AG04450 (cell line): ENCODE data around the gene STAMBP. TPM values are rescaled to one million over a fixed set of nuclear protein-coding genes. Genes with fewer than 3 reads are reported as not detected.

Experiments used
- CTCF ChIA-PET: fragments of 300-600, 350-600 bp; formaldehyde crosslinking; extraction: SDS; loops from one replicate; lab custom pipeline; 2022; ENCODE audit warnings: antibody characterized with exemption, inconsistent platforms; lab: Charles Lee
- POLR2A ChIA-PET: fragments of 350-600 bp; formaldehyde crosslinking; extraction: SDS; loops from one replicate; lab custom pipeline; 2021; ENCODE audit warnings: antibody characterized with exemption, inconsistent platforms; lab: Yijun Ruan, JAX
- DNase-seq: peaks from one replicate; pipeline ENCODE4 v3.0.0-alpha.2; 2011; ENCODE audit warnings: low read depth, low spot score
- H3K27ac ChIP-seq: one replicate; pipeline ENCODE4 v1.5.1; 2012; ENCODE audit warnings: low read depth, low read length, control low read depth
- H3K27me3 ChIP-seq: one replicate; pipeline ENCODE4 v1.6.0; 2012; ENCODE audit warnings: low read length; ENCODE audit not compliant: control insufficient read depth, insufficient read depth
- H3K4me3 ChIP-seq: 2 replicates; pipeline ENCODE4 v1.5.1; 2011; ENCODE audit warnings: mild to moderate bottlenecking, low read depth, low read length, control low read depth
- H3K9me3 ChIP-seq: 2 replicates; pipeline ENCODE4 v1.5.1; 2012; ENCODE audit warnings: low read length; ENCODE audit not compliant: control insufficient read depth, insufficient read depth
- polyA plus RNA-seq: library from polyadenylated mRNA; depleted of rRNA; stranded (reverse); fragments of >200 nt; gene quantifications from 2 replicates; pipeline ENCODE4 v1.2.3, GENCODE V29; 2011
- TF ChIP-seq, protein P1 (sequence below): IDR thresholded peaks from 2 replicates; pipeline ENCODE4 v1.5.1; 2011; ENCODE audit warnings: low read depth, low read length, control low read depth, inconsistent platforms

Gene STAMBP
- polyA plus RNA-seq, 1 experiment = 54.5 TPM

DNA sequence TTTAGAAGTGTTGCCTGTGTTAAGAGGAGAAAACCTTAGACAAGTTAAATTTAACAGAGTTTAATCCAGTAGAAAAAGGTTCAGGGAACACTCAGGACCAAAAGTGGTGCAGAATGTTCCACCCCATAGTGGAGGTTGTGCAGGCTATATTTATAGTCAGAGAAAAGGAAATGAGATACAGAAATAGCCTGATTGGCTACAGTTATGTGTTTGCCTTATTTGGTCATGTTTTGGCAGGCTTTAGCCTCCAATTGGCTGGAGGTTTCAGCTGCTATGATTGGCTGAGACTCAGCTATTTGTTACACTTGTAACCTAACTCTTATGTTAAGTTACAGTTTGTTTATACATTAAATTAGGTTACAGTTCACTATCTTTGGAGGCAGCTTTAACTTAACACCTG lies 4.2 kb downstream of the STAMBP start:
- no peak overlapping the region for H3K4me3 ChIP-seq
- no peaks in the 10 kb centered on the region for H3K27me3 ChIP-seq
- no peaks in the 10 kb centered on the region; the same call in 1 of the 2 replicates for H3K9me3 ChIP-seq
- no peak for DNase-seq
- POLR2A ChIA-PET = no interaction called here
- TF ChIP-seq, protein P1, sequence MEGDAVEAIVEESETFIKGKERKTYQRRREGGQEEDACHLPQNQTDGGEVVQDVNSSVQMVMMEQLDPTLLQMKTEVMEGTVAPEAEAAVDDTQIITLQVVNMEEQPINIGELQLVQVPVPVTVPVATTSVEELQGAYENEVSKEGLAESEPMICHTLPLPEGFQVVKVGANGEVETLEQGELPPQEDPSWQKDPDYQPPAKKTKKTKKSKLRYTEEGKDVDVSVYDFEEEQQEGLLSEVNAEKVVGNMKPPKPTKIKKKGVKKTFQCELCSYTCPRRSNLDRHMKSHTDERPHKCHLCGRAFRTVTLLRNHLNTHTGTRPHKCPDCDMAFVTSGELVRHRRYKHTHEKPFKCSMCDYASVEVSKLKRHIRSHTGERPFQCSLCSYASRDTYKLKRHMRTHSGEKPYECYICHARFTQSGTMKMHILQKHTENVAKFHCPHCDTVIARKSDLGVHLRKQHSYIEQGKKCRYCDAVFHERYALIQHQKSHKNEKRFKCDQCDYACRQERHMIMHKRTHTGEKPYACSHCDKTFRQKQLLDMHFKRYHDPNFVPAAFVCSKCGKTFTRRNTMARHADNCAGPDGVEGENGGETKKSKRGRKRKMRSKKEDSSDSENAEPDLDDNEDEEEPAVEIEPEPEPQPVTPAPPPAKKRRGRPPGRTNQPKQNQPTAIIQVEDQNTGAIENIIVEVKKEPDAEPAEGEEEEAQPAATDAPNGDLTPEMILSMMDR = no peak
- H3K27ac ChIP-seq = no peak overlapping the region
- CTCF ChIA-PET = no interaction called here

DNA sequence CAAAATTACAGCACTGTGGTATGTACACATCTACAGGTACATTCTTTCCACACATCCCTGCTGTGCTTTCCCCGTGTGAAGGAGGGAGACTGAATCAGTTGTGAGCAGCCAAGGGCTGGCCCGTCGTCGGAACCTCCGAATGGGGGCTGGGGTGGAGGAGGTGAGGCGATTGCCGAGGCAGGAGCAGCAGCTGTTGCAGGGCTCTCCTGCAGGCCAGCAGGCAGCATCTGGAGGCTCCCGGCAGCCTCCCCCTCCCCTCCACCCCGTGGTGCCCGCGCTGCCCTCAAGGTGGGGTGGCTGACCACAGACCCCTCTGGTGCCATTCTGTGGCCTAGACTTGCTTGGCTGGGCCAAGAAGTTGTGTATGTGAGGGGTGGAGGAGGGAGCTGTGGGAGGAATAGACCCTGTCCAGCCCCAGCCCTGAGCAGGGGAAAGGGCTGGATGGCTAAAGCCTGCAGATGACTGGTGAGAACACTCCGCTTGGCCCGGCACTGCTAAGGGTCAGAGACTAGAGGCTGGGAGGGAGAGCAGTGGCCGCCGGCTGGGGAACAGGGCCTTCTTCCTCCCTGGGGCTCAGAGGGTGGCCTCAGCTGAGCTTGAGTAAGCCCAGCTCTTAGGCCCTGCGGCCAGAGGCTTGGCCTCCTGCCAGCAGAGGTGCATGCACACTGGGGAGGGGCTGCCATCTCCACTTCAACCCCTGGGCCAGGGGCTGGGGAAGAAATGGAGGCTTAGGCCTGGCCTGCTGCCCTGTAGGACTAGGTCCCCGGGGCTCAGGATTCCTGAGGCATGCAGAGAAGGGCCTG lies 7.6 kb downstream of the STAMBP start:
- TF ChIP-seq, protein P1 = no peak
- no peak overlapping the region for H3K4me3 ChIP-seq
- CTCF ChIA-PET = interaction anchor here (1.4 kb wide), 1 partner anchor 10 kb away, joined by 3 read pairs; no protein-coding TSS in a partner anchor
- POLR2A ChIA-PET = no interaction called here
- H3K27me3 ChIP-seq = no peaks in the 10 kb centered on the region
- no peaks in the 10 kb centered on the region; the same call in 1 of the 2 replicates for H3K9me3 ChIP-seq
- no peak overlapping the region for H3K27ac ChIP-seq
- no peak for DNase-seq

DNA sequence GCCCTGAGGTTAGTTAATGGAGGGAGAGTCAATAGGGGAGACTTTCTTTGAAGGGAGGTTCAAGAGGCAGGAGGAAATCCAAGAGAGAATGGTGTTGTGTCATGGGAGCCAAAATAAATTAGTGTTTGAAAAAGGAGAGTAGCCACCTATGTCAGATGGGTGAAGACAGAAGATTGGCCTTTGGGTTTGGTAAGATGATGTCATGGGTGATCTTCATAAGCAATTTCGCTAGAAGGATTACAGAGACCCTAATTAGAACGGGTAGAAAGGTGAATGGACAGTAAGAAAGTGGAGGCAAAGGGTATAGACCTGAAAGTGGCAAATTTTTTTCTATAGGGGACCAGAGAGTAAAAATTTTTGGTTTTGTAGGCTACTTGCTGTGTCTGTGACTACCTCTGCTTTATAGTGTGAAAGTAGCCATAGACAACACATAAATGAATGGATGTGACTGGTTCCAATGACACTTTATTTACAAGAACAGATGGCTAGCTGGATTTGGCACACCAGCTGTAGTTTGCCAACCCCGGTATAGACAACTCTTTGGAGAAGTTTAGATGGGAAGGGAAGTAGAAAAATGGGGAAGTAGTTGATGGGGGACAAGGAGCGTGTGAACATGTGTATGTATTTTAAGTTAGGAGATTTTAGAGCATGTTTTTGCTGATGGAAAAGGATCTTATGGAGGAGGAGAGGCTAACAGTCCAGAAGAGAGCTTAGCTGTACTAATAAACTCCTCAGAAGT lies 9.3 kb downstream of the STAMBP start:
- H3K27me3 ChIP-seq = no peaks in the 10 kb centered on the region
- H3K27ac ChIP-seq = no peak overlapping the region
- H3K4me3 ChIP-seq = no peak overlapping the region
- ChIA-PET CTCF (interaction anchor here (0.6 to 1.0 kb wide), 3 partner anchors 14 to 661 kb away, joined by 3 read pairs; no protein-coding TSS in a partner anchor), POLR2A (interaction anchor here (0.5 kb wide), 1 partner anchor 58 kb away, joined by 3 read pairs; no protein-coding TSS in a partner anchor)
- no peak for DNase-seq
- TF ChIP-seq, protein P1 = no peak
- H3K9me3 ChIP-seq = no peaks in the 10 kb centered on the region; the same call in 1 of the 2 replicates

DNA sequence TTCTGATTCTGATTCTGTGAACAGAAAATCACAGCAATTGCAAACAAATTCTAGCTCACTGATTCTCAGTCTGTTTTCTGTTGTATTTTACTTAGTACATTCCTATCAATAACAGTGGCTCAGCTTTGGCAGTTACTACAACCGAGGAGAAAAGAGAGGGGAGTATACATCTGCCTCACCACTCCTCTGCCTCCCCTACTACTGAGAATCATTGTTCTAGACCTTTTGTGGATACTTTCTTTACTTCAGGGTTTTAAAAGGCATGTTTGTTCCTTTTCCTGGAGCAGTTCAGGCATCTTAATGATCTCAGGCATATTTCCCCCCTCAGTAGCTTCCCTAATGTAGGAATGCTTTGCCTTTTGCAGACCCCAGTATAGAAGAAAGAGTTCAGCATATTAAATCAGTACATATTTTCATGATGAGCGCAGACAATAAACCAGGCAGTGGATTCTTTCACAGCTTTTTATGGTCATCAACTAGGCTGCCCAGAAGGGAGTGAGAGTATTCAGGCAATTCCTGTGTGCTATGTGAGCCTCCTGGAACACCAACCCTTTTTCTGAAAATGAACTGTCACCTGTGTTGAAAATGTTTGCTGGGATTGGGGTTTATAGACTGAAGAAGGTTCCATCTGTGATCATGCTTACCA lies 10.3 kb downstream of the STAMBP start:
- TF ChIP-seq, protein P1 = no peak
- DNase-seq = no peak
- POLR2A ChIA-PET = no interaction called here

More for the DNA sequence above, 10.3 kb downstream of the STAMBP start:
- H3K27me3 ChIP-seq = no peaks in the 10 kb centered on the region
- no peaks in the 10 kb centered on the region; the same call in 1 of the 2 replicates for H3K9me3 ChIP-seq
- no peak overlapping the region for H3K4me3 ChIP-seq
- CTCF ChIA-PET = interaction anchor here (0.6 to 1.1 kb wide), 4 partner anchors 15 to 662 kb away, joined by 3 read pairs; no protein-coding TSS in a partner anchor
- H3K27ac ChIP-seq = peak overlapping the region; percentile 11
